Body of pancreas (tissue), 4 donors: ENCODE data around the gene ZNF652.

Experiments
- POLR2A ChIP-seq, 3 donors: fragments of 450-650 bp; IDR thresholded peaks; one replicate each; pipeline ENCODE4 v1.6.1; 2016; ENCODE audit warnings: antibody characterized with exemption in 3 of 3, mild to moderate bottlenecking in 2 of 3
- TF ChIP-seq, protein P1 (sequence below), 7 experiments: fragments of 450-650 bp in 4 of 7; fragments of 200-600 bp in 3 of 7; sonication (generic) in 3 of 7; IDR thresholded peaks; one replicate each; pipeline ENCODE4 v1.5.1; 2016 to 2019; ENCODE audit warnings: antibody characterized with exemption in 7 of 7

DNA sequence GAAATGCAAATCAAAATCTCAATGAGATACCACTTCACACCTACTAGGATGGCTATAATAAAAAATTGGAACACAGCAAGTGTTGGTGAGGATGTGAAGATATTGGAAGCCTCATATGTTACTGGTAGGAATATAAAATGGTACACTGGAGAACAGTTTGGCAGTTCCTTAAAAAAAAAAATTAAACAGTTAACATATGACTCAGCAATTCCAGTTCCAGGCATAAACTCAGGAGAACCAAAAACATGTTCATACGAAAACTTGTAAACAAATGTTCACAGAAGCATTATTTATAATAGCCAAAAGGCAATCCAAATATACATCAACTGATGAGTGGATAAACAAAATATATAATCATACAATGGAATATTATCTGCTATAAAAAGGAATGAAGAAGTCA is 28.2 kb downstream of the ZNF652 start:
- TF ChIP-seq, protein P1, sequence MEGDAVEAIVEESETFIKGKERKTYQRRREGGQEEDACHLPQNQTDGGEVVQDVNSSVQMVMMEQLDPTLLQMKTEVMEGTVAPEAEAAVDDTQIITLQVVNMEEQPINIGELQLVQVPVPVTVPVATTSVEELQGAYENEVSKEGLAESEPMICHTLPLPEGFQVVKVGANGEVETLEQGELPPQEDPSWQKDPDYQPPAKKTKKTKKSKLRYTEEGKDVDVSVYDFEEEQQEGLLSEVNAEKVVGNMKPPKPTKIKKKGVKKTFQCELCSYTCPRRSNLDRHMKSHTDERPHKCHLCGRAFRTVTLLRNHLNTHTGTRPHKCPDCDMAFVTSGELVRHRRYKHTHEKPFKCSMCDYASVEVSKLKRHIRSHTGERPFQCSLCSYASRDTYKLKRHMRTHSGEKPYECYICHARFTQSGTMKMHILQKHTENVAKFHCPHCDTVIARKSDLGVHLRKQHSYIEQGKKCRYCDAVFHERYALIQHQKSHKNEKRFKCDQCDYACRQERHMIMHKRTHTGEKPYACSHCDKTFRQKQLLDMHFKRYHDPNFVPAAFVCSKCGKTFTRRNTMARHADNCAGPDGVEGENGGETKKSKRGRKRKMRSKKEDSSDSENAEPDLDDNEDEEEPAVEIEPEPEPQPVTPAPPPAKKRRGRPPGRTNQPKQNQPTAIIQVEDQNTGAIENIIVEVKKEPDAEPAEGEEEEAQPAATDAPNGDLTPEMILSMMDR (IDR thresholded peaks at IDR 0.05), result no peak
- no peak for TF ChIP-seq POLR2A (IDR thresholded peaks at IDR 0.05)
